ENCODE results near the gene TXNRD3.
A peak's percentile ranks its signal among the peaks of the same experiment; 100 is the strongest.
"Not testable (repeated sequence)": the region's sequence is repeated elsewhere in the genome, so short reads cannot be mapped to it uniquely, and the experiment has no call there.

Gene TXNRD3

DNA sequence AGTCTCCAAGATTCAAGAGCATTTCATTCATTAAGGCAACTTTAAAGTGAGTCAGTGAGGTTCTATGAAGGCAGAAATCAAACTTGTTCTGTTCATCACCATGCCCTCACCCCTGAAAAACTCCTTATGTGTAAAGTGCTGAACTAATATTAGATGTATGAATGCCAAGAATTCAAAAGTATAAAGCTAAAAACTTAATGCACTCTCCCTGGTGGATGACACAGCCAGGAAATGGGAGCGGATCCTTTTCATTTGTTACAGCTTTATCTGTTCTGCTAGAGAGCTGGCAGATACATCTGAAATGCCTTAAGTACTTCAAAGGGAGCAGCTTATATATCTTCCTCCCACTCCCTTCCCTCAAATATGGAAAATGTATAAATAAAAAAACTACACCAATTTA is 8.2 kb downstream of the TXNRD3 start:
- FAIRE-seq (no peak), DNase-seq (ENCODE audit: insufficient read length, low spot score) (no peak)
- no peak for TF ChIP-seq POLR2A (IDR thresholded peaks at IDR 0.05; ENCODE audit: low read depth, low read length)

DNA sequence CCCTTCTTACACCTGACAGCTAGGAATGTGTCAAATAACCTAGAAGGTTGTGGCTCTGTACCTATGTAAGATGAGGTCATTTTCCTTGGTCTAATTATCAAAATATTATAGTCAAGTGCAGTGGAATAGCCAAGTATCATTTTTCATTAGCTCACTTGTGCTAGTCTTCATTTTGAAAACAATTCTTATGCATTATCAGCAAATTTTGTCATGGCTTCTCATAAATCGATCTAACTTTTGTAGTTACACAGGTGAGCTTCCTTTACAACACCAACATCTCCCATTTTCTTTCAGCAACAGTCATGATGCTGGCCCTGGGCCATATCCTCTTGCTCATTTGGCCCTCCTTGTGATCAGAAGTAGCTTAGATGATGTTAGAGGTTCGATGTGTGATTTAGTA is 10.3 kb downstream of the TXNRD3 start:
- FAIRE-seq (no peak), DNase-seq (ENCODE audit: insufficient read length, low spot score) (no peak)
- TF ChIP-seq POLR2A (IDR thresholded peaks at IDR 0.05; ENCODE audit: low read depth, low read length), result no peak

GRCh38 chr3:126638790-126639189 is 16.1 kb downstream of the TXNRD3 start:
- no peak for FAIRE-seq
- TF ChIP-seq POLR2A (IDR thresholded peaks at IDR 0.05; ENCODE audit: low read depth, low read length), result no peak
- DNase-seq (ENCODE audit: insufficient read length, low spot score), result no peak

DNA sequence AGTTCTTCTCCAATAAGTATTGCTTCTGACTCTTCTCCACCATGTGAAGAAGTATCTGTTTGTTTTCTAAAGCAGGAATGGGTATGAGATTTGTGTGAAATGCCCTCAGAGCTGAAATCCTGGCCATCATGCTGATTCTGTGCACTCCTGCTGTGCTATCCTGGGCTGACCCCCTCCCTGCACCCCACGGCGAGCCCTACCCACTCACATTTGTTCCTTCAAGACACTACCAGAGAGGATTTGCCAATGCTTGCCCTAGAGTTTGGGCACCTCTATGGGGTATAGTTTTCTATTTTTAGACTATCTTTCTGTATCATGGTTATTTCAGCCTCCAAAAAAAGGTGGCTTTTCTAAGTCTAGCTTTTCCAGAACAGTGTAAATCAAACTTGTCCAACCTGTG is 18.5 kb downstream of the TXNRD3 start:
- TF ChIP-seq POLR2A (IDR thresholded peaks at IDR 0.05; ENCODE audit: low read depth, low read length), result no peak
- DNase-seq (ENCODE audit: insufficient read length, low spot score) (no peak), FAIRE-seq (no peak)

- FAIRE-seq, result no peak
- no peak for DNase-seq (ENCODE audit: insufficient read length, low spot score)
- TF ChIP-seq POLR2A (IDR thresholded peaks at IDR 0.05; ENCODE audit: low read depth, low read length), result no peak
Measured at GRCh38 chr3:126634803-126635202, 20.1 kb downstream of the TXNRD3 start.

DNA sequence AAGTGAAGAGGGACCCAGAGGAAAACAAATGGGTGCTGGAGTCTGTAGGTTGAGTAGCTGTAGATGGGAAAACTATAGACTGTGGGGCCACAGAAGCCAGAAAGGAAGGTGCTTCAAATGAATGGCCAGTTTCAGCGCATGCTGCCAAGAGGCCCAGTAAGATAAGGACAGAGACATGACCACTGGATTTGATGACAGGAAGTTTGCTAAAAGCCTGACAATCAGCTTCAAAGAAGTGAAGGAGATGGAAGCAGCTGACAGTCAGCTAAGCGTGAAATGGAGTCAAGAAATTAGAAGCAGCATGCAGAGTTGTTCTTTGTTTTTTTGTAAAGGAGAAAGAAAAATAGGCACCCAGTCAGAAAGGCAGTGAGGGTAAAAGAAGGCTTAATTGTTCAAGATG is 24.9 kb downstream of the TXNRD3 start:
- TF ChIP-seq POLR2A (IDR thresholded peaks at IDR 0.05; ENCODE audit: low read depth, low read length), result no peak
- FAIRE-seq (no peak), DNase-seq (ENCODE audit: insufficient read length, low spot score) (no peak)

- FAIRE-seq; DNase-seq (ENCODE audit: insufficient read length, low spot score): not testable (repeated sequence)
Measured at GRCh38 chr3:126625735-126626134, 29.2 kb downstream of the TXNRD3 start.

- TF ChIP-seq POLR2A (IDR thresholded peaks at IDR 0.05; ENCODE audit: low read depth, low read length), result no peak
- FAIRE-seq (peak; percentile 38), DNase-seq (ENCODE audit: insufficient read length, low spot score) (no peak)
Measured at GRCh38 chr3:126622694-126623093, 32.2 kb downstream of the TXNRD3 start.

GRCh38 chr3:126621627-126622345 is 33.1 kb downstream of the TXNRD3 start:
- peak; percentile 38 for DNase-seq (ENCODE audit: insufficient read length, low spot score)
- TF ChIP-seq POLR2A (IDR thresholded peaks at IDR 0.05; ENCODE audit: low read depth, low read length), result no peak
- FAIRE-seq, result peak; percentile 75

DNA sequence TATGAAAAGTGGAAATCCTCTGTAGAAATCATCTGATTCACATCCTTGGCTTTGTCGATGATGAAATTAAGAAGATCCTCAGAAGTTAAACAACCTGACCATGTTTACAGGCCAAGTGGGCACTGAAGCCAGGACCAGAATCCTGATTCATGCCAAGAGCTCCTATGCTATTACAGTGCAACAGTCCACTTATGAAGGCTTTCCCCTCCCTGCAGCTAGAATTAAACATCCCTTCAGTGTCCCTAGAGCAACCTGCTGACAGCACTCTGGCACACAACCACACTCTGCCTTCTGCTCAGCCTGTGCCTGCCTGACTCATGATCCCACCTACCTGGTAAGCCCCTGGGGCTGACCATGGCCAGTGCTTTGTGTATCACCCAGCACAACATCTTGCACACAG is 33.8 kb downstream of the TXNRD3 start:
- DNase-seq (ENCODE audit: insufficient read length, low spot score), result peak; percentile 6
- TF ChIP-seq POLR2A (IDR thresholded peaks at IDR 0.05; ENCODE audit: low read depth, low read length), result no peak
- FAIRE-seq, result peak; percentile 97

GRCh38 chr3:126620738-126621137 is 34.2 kb downstream of the TXNRD3 start:
- TF ChIP-seq POLR2A (IDR thresholded peaks at IDR 0.05; ENCODE audit: low read depth, low read length), result no peak
- no peak for DNase-seq (ENCODE audit: insufficient read length, low spot score)

DNA sequence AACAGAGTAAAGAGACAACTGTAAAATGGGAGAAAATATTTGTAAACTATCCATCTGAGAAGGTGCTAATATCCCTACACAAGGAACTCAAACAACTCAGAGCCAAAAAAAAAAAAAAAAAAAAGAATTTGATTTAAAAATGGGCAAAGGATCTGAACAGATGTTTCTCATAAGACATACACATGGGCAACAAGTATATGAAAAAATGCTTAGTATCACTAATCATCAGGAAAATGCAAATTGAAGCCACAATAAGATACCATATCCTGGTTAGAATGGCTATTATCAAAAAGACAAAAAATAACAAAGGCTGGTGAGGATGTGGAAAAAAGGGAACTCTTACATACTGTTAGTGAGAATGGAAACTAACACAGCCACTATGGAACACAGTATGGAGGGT is 36.2 kb downstream of the TXNRD3 start:
- FAIRE-seq (no peak), DNase-seq (ENCODE audit: insufficient read length, low spot score) (no peak)
- no peak for TF ChIP-seq POLR2A (IDR thresholded peaks at IDR 0.05; ENCODE audit: low read depth, low read length)

More at GRCh38 chr3:126620738-126621137, 34.2 kb downstream of the TXNRD3 start:
- no peak for FAIRE-seq

GRCh38 chr3:126618021-126618420 is 36.9 kb downstream of the TXNRD3 start:
- DNase-seq (ENCODE audit: insufficient read length, low spot score) (no peak), FAIRE-seq (no peak)
- TF ChIP-seq POLR2A (IDR thresholded peaks at IDR 0.05; ENCODE audit: low read depth, low read length), result no peak

- FAIRE-seq, result no peak
- DNase-seq (ENCODE audit: insufficient read length, low spot score), result no peak
- no peak for TF ChIP-seq POLR2A (IDR thresholded peaks at IDR 0.05; ENCODE audit: low read depth, low read length)
Measured at GRCh38 chr3:126617571-126617970, 37.4 kb downstream of the TXNRD3 start.

DNA sequence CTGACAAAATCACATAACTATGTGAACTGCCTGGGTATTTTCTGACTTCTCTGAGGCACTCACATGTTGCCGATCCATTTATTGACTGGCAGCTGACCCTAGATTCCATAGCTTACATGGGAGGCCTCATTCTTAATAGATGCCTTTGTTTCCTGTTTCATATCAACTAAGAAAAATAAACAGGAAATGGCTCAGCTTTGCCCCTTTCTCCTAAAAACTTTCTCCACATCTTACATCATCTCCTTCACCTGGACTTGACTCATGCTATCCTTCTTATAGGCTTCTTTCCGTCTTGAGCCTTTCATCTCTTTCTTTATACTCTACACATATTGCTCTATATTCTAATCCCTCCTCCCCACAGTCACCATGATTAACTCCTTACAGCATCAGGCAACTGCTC is 38.0 kb downstream of the TXNRD3 start:
- no peak for TF ChIP-seq POLR2A (IDR thresholded peaks at IDR 0.05; ENCODE audit: low read depth, low read length)
- DNase-seq (ENCODE audit: insufficient read length, low spot score) (no peak), FAIRE-seq (no peak)

Data from H54 (cell line).